ENCODE measurements around the gene RNFT2. TPM values are rescaled to one million over a fixed set of nuclear protein-coding genes. Genes with fewer than 3 reads are reported as not detected.

Gene RNFT2
- total RNA-seq, 6 experiments from 2014 or later: 0.09 to 2.1 (median 0.75) TPM

GRCh38 chr12:116777245-116777644, 39.1 kb downstream of the RNFT2 start:
- ATAC-seq (no peak), DNase-seq (no peak)
- Histone ChIP-seq H3K27ac (no peak overlapping the region), H3K9me3 (no peaks in the 10 kb centered on the region), H3K4me3 (no peak overlapping the region), H3K36me3 (no peaks in the 10 kb centered on the region), H3K4me1 (no peaks in the 10 kb centered on the region), H3K27me3 (no peaks in the 10 kb centered on the region)
- 100% methylated on average over 1 of the region's 1 CpG for WGBS (ENCODE audit: insufficient coverage, low coverage, low lambda C conversion rate, missing lambda C conversion rate)
- intact Hi-C loops (cut with DNase I): no loop called here
- no peak for TF ChIP-seq CTCF (IDR thresholded peaks at IDR 0.05)
- no peak for TF ChIP-seq POLR2A (IDR thresholded peaks at IDR 0.05)

- WGBS (ENCODE audit: insufficient coverage, low coverage, low lambda C conversion rate, missing lambda C conversion rate): 64% methylated on average over 2 of the region's 2 CpGs
- H3K9me3 ChIP-seq: no peaks in the 10 kb centered on the region
- intact Hi-C loops (cut with DNase I): no loop called here
- H3K27ac ChIP-seq: no peak overlapping the region
- DNase-seq (no peak), ATAC-seq (no peak)
- TF ChIP-seq POLR2A (IDR thresholded peaks at IDR 0.05): no peak
- TF ChIP-seq CTCF (IDR thresholded peaks at IDR 0.05): no peak
- H3K36me3 ChIP-seq: no peaks in the 10 kb centered on the region
- no peak overlapping the region for H3K4me3 ChIP-seq
- no peaks in the 10 kb centered on the region for H3K27me3 ChIP-seq
- H3K4me1 ChIP-seq: no peaks in the 10 kb centered on the region
Measured at GRCh38 chr12:116779597-116779996, 41.5 kb downstream of the RNFT2 start.

GRCh38 chr12:116780942-116781341, 42.8 kb downstream of the RNFT2 start:
- Histone ChIP-seq H3K9me3 (no peaks in the 10 kb centered on the region), H3K27me3 (no peaks in the 10 kb centered on the region), H3K4me3 (no peak overlapping the region), H3K36me3 (no peaks in the 10 kb centered on the region), H3K4me1 (no peaks in the 10 kb centered on the region), H3K27ac (no peak overlapping the region)
- intact Hi-C loops (cut with DNase I): no loop called here
- TF ChIP-seq POLR2A (IDR thresholded peaks at IDR 0.05): no peak
- no peak for TF ChIP-seq CTCF (IDR thresholded peaks at IDR 0.05)
- no peak for ATAC-seq
- 78% methylated on average over 3 of the region's 4 CpGs for WGBS (ENCODE audit: insufficient coverage, low coverage, low lambda C conversion rate, missing lambda C conversion rate)
- no peak for DNase-seq

GRCh38 chr12:116783525-116784237, 45.6 kb downstream of the RNFT2 start:
- intact Hi-C loops (cut with DNase I): no loop called here
- no peak overlapping the region for H3K27ac ChIP-seq
- ATAC-seq (no peak), DNase-seq (no peak)
- no peaks in the 10 kb centered on the region for H3K27me3 ChIP-seq
- H3K4me3 ChIP-seq: no peak overlapping the region
- TF ChIP-seq POLR2A (IDR thresholded peaks at IDR 0.05) (no peak), CTCF (IDR thresholded peaks at IDR 0.05) (no peak)
- no peaks in the 10 kb centered on the region for H3K36me3 ChIP-seq
- no peaks in the 10 kb centered on the region for H3K9me3 ChIP-seq
- H3K4me1 ChIP-seq: no peaks in the 10 kb centered on the region
- WGBS (ENCODE audit: insufficient coverage, low coverage, low lambda C conversion rate, missing lambda C conversion rate): 86% methylated on average over 5 of the region's 6 CpGs
